ENCODE data around the gene DLX1.

DLX1 gene

GRCh38 chr2:172083628-172084394 is 1.5 kb upstream of the DLX1 start:
- TF ChIP-seq ZFX (IDR thresholded peaks at IDR 0.05; ENCODE audit: borderline replicate concordance) (no peak), CTCF (IDR thresholded peaks at IDR 0.05) (no peak)
- peak overlapping the region; percentile 93; the same call in 1 of the 2 replicates for H3K27ac ChIP-seq

- peak overlapping the region; percentile 93 for H3K27ac ChIP-seq
- TF ChIP-seq CTCF (IDR thresholded peaks at IDR 0.05) = no peak
- no peak for TF ChIP-seq ZFX (IDR thresholded peaks at IDR 0.05; ENCODE audit: borderline replicate concordance)
Observed at GRCh38 chr2:172084395-172084644, 987 bp upstream of the DLX1 start.

GRCh38 chr2:172084645-172085459 is 455 bp upstream of the DLX1 start:
- no peak for TF ChIP-seq CTCF (IDR thresholded peaks at IDR 0.05)
- TF ChIP-seq ZFX (IDR thresholded peaks at IDR 0.05; ENCODE audit: borderline replicate concordance) = no peak
- peak overlapping the region; percentile 93 for H3K27ac ChIP-seq

- TF ChIP-seq CTCF (IDR thresholded peaks at IDR 0.05) = 0 out of 2 replicates have a peak, but pooled peaks have one; percentile 6
- no peak for TF ChIP-seq ZFX (IDR thresholded peaks at IDR 0.05; ENCODE audit: borderline replicate concordance)
- peak overlapping the region; percentile 93 for H3K27ac ChIP-seq
Observed at GRCh38 chr2:172086241-172087206, 1.2 kb downstream of the DLX1 start.

- no peak for TF ChIP-seq CTCF (IDR thresholded peaks at IDR 0.05)
- no peak for TF ChIP-seq ZFX (IDR thresholded peaks at IDR 0.05; ENCODE audit: borderline replicate concordance)
Observed at GRCh38 chr2:172087207-172087779, 2.0 kb downstream of the DLX1 start.

GRCh38 chr2:172087780-172088244 is 2.5 kb downstream of the DLX1 start:
- H3K27ac ChIP-seq = peak overlapping the region; percentile 93
- no peak for TF ChIP-seq CTCF (IDR thresholded peaks at IDR 0.05)
- TF ChIP-seq ZFX (IDR thresholded peaks at IDR 0.05; ENCODE audit: borderline replicate concordance) = no peak

More at GRCh38 chr2:172087207-172087779, 2.0 kb downstream of the DLX1 start:
- peak overlapping the region; percentile 93 for H3K27ac ChIP-seq

All from 22Rv1 (cell line).